Sigmoid colon (tissue), 4 donors: ENCODE measurements around the gene ZNF888.

Source experiments
- CTCF ChIP-seq, 4 experiments: fragments of 450-650 bp in 3 of 4; fragments of 200-600 bp in 1 of 4; IDR thresholded peaks; one replicate each; pipeline ENCODE4 v1.5.1; 2016 to 2019; ENCODE audit warnings: antibody characterized with exemption in 4 of 4, mild to moderate bottlenecking in 3 of 4, moderate library complexity in 2 of 4
- EP300 ChIP-seq, 4 donors: sonication (generic); formaldehyde crosslinking; IDR thresholded peaks; one replicate each; pipeline ENCODE4 v1.6.1; 2017; ENCODE audit warnings: antibody characterized with exemption in 4 of 4
- POLR2AphosphoS5 ChIP-seq, 4 donors: sonication (generic); formaldehyde crosslinking; IDR thresholded peaks; one replicate each; pipeline ENCODE4 v1.6.1; 2017; ENCODE audit warnings: antibody characterized with exemption in 4 of 4

GRCh38 chr19:52941941-52942385, 18.7 kb upstream of the ZNF888 start:
- TF ChIP-seq POLR2AphosphoS5 (IDR thresholded peaks at IDR 0.05) (no peak), CTCF (IDR thresholded peaks at IDR 0.05) (no peak), EP300 (IDR thresholded peaks at IDR 0.05) (no peak)
